ENCODE data around the gene CRYBB2. TPM values are rescaled to one million over a fixed set of nuclear protein-coding genes. Genes with fewer than 3 reads are reported as not detected.

The CRYBB2 gene
- total and polyA plus RNA-seq, 12 donors, result 0.13 TPM; not detected in 11

DNA sequence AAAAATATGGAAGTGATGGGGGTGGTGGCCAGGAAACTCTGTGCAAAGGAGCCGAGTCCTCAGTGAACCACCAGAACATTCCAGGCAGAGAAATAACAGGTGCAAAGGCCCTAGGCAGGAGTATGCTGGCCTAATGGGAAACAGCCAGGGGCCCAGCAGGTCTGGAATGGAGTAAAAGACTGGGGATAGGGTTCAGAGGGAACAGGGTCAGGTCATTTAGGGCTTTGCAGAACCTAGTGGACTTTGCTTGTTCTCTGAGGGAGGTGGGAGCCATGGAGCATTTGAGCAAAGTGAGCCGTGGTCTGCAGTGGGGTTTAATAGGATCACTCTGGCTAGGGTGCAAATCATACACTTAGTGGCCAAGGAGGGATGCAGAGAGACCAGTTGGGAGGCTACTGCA lies 11.1 kb upstream of the CRYBB2 start:
- peaks cover 0 to 5% (median 0%) of the 10 kb centered on the region in 11 donors for H3K9me3 ChIP-seq
- WGBS, 2 donors, result 82 to 98% methylated on average over 2 of the region's 2 CpGs
- H3K27me3 ChIP-seq, result peaks cover 0 to 3% (median 0%) of the 10 kb centered on the region in 7 donors
- DNase-seq, result no peak
- TF ChIP-seq, protein P1, sequence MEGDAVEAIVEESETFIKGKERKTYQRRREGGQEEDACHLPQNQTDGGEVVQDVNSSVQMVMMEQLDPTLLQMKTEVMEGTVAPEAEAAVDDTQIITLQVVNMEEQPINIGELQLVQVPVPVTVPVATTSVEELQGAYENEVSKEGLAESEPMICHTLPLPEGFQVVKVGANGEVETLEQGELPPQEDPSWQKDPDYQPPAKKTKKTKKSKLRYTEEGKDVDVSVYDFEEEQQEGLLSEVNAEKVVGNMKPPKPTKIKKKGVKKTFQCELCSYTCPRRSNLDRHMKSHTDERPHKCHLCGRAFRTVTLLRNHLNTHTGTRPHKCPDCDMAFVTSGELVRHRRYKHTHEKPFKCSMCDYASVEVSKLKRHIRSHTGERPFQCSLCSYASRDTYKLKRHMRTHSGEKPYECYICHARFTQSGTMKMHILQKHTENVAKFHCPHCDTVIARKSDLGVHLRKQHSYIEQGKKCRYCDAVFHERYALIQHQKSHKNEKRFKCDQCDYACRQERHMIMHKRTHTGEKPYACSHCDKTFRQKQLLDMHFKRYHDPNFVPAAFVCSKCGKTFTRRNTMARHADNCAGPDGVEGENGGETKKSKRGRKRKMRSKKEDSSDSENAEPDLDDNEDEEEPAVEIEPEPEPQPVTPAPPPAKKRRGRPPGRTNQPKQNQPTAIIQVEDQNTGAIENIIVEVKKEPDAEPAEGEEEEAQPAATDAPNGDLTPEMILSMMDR (IDR thresholded peaks at IDR 0.05), result no peak
- H3K4me3 ChIP-seq, result no peak overlapping the region
- H3K36me3 ChIP-seq, result peaks cover 0 to 4% (median 0%) of the 10 kb centered on the region in 9 donors
- no peak for ATAC-seq
- no peak overlapping the region for H3K27ac ChIP-seq
- intact Hi-C loops (cut with DNase I), result loop anchor here in 1 of 10 donors (10.0 kb wide), 1 partner anchor 126 kb away; no protein-coding TSS in a partner anchor
- H3K4me1 ChIP-seq, result peaks cover 0 to 9% (median 0%) of the 10 kb centered on the region in 9 donors

- Histone ChIP-seq H3K27ac (no peak overlapping the region), H3K9me3 (peaks cover 0 to 7% (median 0%) of the 10 kb centered on the region in 11 donors), H3K4me1 (peaks cover 0 to 6% (median 0%) of the 10 kb centered on the region in 9 donors), H3K36me3 (peaks cover 0 to 3% (median 0%) of the 10 kb centered on the region in 9 donors), H3K27me3 (peaks cover 0 to 3% (median 0%) of the 10 kb centered on the region in 7 donors), H3K4me3 (no peak overlapping the region)
- TF ChIP-seq, protein P1 (IDR thresholded peaks at IDR 0.05), result no peak
- no peak for DNase-seq
- 72 to 80% methylated on average over 17 of the region's 17 CpGs for WGBS, 2 donors
- intact Hi-C loops (cut with DNase I), result loop anchor here in 1 of 10 donors (10.0 kb wide), 1 partner anchor 126 kb away; no protein-coding TSS in a partner anchor
- ATAC-seq, result no peak
Measured at GRCh38 chr22:25208743-25209505, 10.5 kb upstream of the CRYBB2 start.

DNA sequence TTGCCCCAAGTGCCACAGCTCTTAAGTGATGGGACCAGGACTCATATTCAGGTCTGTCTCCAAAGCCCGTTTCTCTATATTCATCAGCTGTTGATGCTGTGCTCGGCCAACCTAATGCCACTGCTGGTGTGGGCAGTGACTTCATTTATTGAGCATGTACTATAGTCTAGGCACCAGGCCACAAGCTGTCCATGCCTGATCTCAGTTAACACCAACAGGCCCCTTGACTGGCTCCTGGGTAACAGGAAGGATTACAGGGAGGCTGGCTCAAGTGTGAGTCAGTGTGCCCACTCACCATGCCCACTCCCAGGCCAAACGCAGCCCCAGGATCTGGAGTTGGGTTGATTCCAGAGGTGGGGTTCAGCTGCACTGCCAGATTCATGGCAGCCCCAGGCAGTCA lies 8.6 kb upstream of the CRYBB2 start:
- Histone ChIP-seq H3K9me3 (peaks cover 0 to 7% (median 0%) of the 10 kb centered on the region in 11 donors), H3K27me3 (peaks cover 0 to 4% (median 0%) of the 10 kb centered on the region in 7 donors), H3K4me1 (peaks cover 0 to 3% (median 0%) of the 10 kb centered on the region in 9 donors), H3K4me3 (no peak overlapping the region), H3K27ac (no peak overlapping the region), H3K36me3 (no peaks in the 10 kb centered on the region)
- DNase-seq (no peak), ATAC-seq (no peak)
- 78 to 89% methylated on average over 3 of the region's 3 CpGs for WGBS, 2 donors
- TF ChIP-seq, protein P1 (IDR thresholded peaks at IDR 0.05), result no peak
- intact Hi-C loops (cut with DNase I), result no loop called here

GRCh38 chr22:25212337-25212736 lies 7.1 kb upstream of the CRYBB2 start:
- DNase-seq (no peak), ATAC-seq (no peak)
- Histone ChIP-seq H3K27ac (no peak overlapping the region), H3K4me1 (peaks cover 0 to 3% (median 0%) of the 10 kb centered on the region in 9 donors), H3K36me3 (no peaks in the 10 kb centered on the region), H3K27me3 (peaks cover 0 to 4% (median 0%) of the 10 kb centered on the region in 7 donors), H3K4me3 (no peak overlapping the region), H3K9me3 (peaks cover 0 to 7% (median 0%) of the 10 kb centered on the region in 11 donors)
- TF ChIP-seq, protein P1 (IDR thresholded peaks at IDR 0.05), result peak in 1 of 9 donors; percentile 10
- intact Hi-C loops (cut with DNase I), result no loop called here
- WGBS, 2 donors, result 31 to 41% methylated on average over 3 of the region's 3 CpGs

Data from heart right ventricle (tissue), 16 donors.